HG03139 (cell line): Measurements from ENCODE around the gene APOBR.
"Not testable (repeated sequence)": the region's sequence is repeated elsewhere in the genome, so short reads cannot be mapped to it uniquely, and the experiment has no call there.

Source experiments
- ATAC-seq: cut with Tn5 transposase; IDR thresholded peaks from one replicate; pipeline ENCODE4 v1.9.1; 2021; ENCODE audit not compliant: unreplicated experiment

Gene APOBR

GRCh38 chr16:28526201-28527099 is 32.0 kb downstream of the APOBR start:
- no peak for ATAC-seq

GRCh38 chr16:28527100-28527785 is 32.8 kb downstream of the APOBR start:
- ATAC-seq: not testable (repeated sequence)

GRCh38 chr16:28527985-28528384 is 33.5 kb downstream of the APOBR start:
- ATAC-seq: no peak

GRCh38 chr16:28528463-28528867 is 34.0 kb downstream of the APOBR start:
- no peak for ATAC-seq

- no peak for ATAC-seq
Observed at GRCh38 chr16:28529124-28529523, 34.7 kb downstream of the APOBR start.

GRCh38 chr16:28531777-28532744 is 37.6 kb downstream of the APOBR start:
- no peak for ATAC-seq

- ATAC-seq: no peak
Observed at GRCh38 chr16:28532940-28533647, 38.7 kb downstream of the APOBR start.

GRCh38 chr16:28534542-28535373 is 40.3 kb downstream of the APOBR start:
- ATAC-seq: no peak

GRCh38 chr16:28537076-28537475 is 42.6 kb downstream of the APOBR start:
- no peak for ATAC-seq

- no peak for ATAC-seq
Observed at GRCh38 chr16:28537964-28538732, 43.7 kb downstream of the APOBR start.

GRCh38 chr16:28538733-28539596 is 44.5 kb downstream of the APOBR start, which contains the start of gene NUPR1:
Gene NUPR1 (minus strand): TSS chr16:28538974. CDS start chr16:28538907, 67 bp downstream.
- ATAC-seq: no peak

GRCh38 chr16:28540346-28540745 is 45.9 kb downstream of the APOBR start:
- no peak for ATAC-seq

- ATAC-seq: no peak
Observed at GRCh38 chr16:28542646-28543045, 48.2 kb downstream of the APOBR start.

- ATAC-seq: no peak
Observed at GRCh38 chr16:28543072-28543471, 48.6 kb downstream of the APOBR start.

- no peak for ATAC-seq
Observed at GRCh38 chr16:28544998-28545397, 50.6 kb downstream of the APOBR start.

- not testable (repeated sequence) for ATAC-seq
Observed at GRCh38 chr16:28545964-28546363, 51.5 kb downstream of the APOBR start.

- ATAC-seq: no peak
Observed at GRCh38 chr16:28546626-28547025, 52.2 kb downstream of the APOBR start.
